CD4-positive, alpha-beta T cell treated with Interleukin-10 for 1 hour (primary cell): Measurements from ENCODE around the gene KIAA0232.
"Not testable (repeated sequence)": the region's sequence is repeated elsewhere in the genome, so short reads cannot be mapped to it uniquely, and the experiment has no call there.

Experiments used
- DNase-seq: peaks from one replicate; pipeline ENCODE4 v3.0.0-alpha.2; 2020

The KIAA0232 gene

GRCh38 chr4:6907658-6908191 is 125.2 kb downstream of the KIAA0232 start:
- peak; percentile 19 for DNase-seq

GRCh38 chr4:6908432-6909112 is 126.0 kb downstream of the KIAA0232 start:
- no peak for DNase-seq

- DNase-seq: peak; percentile 90
These were observed 126.8 kb downstream of the KIAA0232 start, which contains the start of gene TBC1D14 for GRCh38 chr4:6909113-6909969. Gene TBC1D14, plus strand, starts transcription at chr4:6909826. Its CDS starts 13,564 bp downstream, at chr4:6923390.

- no peak for DNase-seq
These were observed 127.4 kb downstream of the KIAA0232 start for GRCh38 chr4:6909970-6910339.

- DNase-seq: peak; percentile 31
These were observed 127.9 kb downstream of the KIAA0232 start for GRCh38 chr4:6910340-6910959.

GRCh38 chr4:6910960-6911874 is 128.7 kb downstream of the KIAA0232 start:
- DNase-seq: no peak

- DNase-seq: not testable (repeated sequence)
These were observed 129.4 kb downstream of the KIAA0232 start for GRCh38 chr4:6911917-6912316.

GRCh38 chr4:6912441-6912840 is 129.9 kb downstream of the KIAA0232 start:
- DNase-seq: no peak

- no peak for DNase-seq
These were observed 130.9 kb downstream of the KIAA0232 start for GRCh38 chr4:6913350-6913905.

- no peak for DNase-seq
These were observed 131.9 kb downstream of the KIAA0232 start for GRCh38 chr4:6914448-6914847.

- DNase-seq: no peak
These were observed 132.8 kb downstream of the KIAA0232 start for GRCh38 chr4:6915041-6916005.

- no peak for DNase-seq
These were observed 133.6 kb downstream of the KIAA0232 start for GRCh38 chr4:6916069-6916586.

- DNase-seq: peak; percentile 73
These were observed 134.3 kb downstream of the KIAA0232 start for GRCh38 chr4:6916587-6917460.

GRCh38 chr4:6917461-6918271 is 135.1 kb downstream of the KIAA0232 start:
- DNase-seq: peak; percentile 56

- peak; percentile 24 for DNase-seq
These were observed 135.8 kb downstream of the KIAA0232 start for GRCh38 chr4:6918338-6918737.

GRCh38 chr4:6920171-6920570 is 137.6 kb downstream of the KIAA0232 start:
- DNase-seq: no peak

GRCh38 chr4:6923507-6923906 is 141.0 kb downstream of the KIAA0232 start:
- no peak for DNase-seq

GRCh38 chr4:6924361-6924779 is 141.8 kb downstream of the KIAA0232 start:
- DNase-seq: no peak
